Body of pancreas (tissue), 4 donors: ENCODE results near the gene SLC35G6.

Source experiments
- POLR2A ChIP-seq, 3 donors: fragments of 450-650 bp; IDR thresholded peaks; one replicate each; pipeline ENCODE4 v1.6.1; 2016; ENCODE audit warnings: antibody characterized with exemption in 3 of 3, mild to moderate bottlenecking in 2 of 3
- TF ChIP-seq, protein P1 (sequence below), 7 experiments: fragments of 450-650 bp in 4 of 7; fragments of 200-600 bp in 3 of 7; sonication (generic) in 3 of 7; IDR thresholded peaks; one replicate each; pipeline ENCODE4 v1.5.1; 2016 to 2019; ENCODE audit warnings: antibody characterized with exemption in 7 of 7

DNA sequence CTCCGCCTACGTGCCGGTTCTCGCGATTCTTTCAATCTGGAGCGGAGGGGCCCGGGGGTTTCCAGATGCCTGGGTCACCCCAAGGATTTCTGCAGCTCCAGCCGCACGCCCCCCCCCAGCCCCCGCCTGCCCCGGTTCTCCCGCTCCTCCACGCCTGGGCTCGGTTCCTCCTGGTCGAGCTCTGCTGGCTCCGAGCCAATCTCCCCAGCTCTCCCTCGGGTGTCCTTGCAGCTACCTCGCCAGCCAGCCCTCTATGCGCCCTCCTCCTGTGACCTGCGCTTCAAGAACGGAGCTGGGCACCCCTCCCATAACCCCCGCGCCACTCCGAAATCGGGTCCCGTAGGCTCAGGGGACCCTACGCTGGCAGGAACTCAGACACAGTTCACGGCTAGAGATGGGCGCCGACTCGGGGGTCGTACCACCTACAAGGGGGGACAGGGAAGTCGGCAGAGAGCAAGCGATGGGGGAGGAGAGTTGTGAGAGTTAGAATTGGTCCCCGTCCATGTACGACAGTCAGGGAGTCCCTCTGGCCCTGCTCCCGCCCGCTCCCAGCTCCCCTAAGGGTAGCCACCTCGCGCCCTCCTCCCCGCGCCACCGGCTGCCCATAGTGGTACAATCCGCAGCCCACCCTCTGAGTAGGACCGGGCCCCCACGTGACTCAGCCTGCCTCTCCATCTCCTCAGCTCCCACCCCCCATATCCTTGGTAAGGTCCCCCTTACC is 41.0 kb upstream of the SLC35G6 start:
- peak in 1 of 3 donors; percentile 1 for TF ChIP-seq POLR2A (IDR thresholded peaks at IDR 0.05)
- TF ChIP-seq, protein P1, sequence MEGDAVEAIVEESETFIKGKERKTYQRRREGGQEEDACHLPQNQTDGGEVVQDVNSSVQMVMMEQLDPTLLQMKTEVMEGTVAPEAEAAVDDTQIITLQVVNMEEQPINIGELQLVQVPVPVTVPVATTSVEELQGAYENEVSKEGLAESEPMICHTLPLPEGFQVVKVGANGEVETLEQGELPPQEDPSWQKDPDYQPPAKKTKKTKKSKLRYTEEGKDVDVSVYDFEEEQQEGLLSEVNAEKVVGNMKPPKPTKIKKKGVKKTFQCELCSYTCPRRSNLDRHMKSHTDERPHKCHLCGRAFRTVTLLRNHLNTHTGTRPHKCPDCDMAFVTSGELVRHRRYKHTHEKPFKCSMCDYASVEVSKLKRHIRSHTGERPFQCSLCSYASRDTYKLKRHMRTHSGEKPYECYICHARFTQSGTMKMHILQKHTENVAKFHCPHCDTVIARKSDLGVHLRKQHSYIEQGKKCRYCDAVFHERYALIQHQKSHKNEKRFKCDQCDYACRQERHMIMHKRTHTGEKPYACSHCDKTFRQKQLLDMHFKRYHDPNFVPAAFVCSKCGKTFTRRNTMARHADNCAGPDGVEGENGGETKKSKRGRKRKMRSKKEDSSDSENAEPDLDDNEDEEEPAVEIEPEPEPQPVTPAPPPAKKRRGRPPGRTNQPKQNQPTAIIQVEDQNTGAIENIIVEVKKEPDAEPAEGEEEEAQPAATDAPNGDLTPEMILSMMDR (IDR thresholded peaks at IDR 0.05), result no peak
